Measurements from ENCODE around the gene TMEM144.

DNA sequence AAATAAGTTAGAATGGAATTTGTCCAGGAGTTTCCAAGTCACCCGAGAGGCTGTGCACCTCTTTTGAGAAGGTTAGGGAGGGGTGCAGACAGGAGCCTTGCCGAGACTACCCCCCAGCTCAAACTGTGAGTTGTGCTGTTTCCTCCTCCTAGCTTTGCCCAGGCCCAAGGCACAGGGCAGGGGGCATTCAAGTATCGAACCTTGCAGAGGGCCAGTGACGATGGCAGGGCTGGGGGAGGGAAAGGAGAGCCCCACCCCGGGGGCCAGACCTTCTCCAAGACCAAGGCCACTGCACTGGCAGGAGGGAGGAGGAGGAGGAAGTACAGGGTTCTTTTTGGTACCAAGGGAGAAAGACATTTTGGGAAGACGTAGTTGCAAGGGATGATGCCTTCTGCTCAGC, 80.6 kb downstream of the TMEM144 start:
- TF ChIP-seq TAF1 (IDR thresholded peaks at IDR 0.05; ENCODE audit: low read depth) (no peak), EZH2 (IDR thresholded peaks at IDR 0.05; ENCODE audit: borderline replicate concordance, insufficient read depth, low read length, poor library complexity, severe bottlenecking) (no peak), RAD21 (conservative IDR thresholded peaks at IDR 0.05) (no peak), POLR2AphosphoS5 (IDR thresholded peaks at IDR 0.05) (no peak)
- TF ChIP-seq, protein P1, sequence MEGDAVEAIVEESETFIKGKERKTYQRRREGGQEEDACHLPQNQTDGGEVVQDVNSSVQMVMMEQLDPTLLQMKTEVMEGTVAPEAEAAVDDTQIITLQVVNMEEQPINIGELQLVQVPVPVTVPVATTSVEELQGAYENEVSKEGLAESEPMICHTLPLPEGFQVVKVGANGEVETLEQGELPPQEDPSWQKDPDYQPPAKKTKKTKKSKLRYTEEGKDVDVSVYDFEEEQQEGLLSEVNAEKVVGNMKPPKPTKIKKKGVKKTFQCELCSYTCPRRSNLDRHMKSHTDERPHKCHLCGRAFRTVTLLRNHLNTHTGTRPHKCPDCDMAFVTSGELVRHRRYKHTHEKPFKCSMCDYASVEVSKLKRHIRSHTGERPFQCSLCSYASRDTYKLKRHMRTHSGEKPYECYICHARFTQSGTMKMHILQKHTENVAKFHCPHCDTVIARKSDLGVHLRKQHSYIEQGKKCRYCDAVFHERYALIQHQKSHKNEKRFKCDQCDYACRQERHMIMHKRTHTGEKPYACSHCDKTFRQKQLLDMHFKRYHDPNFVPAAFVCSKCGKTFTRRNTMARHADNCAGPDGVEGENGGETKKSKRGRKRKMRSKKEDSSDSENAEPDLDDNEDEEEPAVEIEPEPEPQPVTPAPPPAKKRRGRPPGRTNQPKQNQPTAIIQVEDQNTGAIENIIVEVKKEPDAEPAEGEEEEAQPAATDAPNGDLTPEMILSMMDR (IDR thresholded peaks at IDR 0.05; ENCODE audit: poor library complexity, severe bottlenecking), result no peak
- TF ChIP-seq, protein P2, sequence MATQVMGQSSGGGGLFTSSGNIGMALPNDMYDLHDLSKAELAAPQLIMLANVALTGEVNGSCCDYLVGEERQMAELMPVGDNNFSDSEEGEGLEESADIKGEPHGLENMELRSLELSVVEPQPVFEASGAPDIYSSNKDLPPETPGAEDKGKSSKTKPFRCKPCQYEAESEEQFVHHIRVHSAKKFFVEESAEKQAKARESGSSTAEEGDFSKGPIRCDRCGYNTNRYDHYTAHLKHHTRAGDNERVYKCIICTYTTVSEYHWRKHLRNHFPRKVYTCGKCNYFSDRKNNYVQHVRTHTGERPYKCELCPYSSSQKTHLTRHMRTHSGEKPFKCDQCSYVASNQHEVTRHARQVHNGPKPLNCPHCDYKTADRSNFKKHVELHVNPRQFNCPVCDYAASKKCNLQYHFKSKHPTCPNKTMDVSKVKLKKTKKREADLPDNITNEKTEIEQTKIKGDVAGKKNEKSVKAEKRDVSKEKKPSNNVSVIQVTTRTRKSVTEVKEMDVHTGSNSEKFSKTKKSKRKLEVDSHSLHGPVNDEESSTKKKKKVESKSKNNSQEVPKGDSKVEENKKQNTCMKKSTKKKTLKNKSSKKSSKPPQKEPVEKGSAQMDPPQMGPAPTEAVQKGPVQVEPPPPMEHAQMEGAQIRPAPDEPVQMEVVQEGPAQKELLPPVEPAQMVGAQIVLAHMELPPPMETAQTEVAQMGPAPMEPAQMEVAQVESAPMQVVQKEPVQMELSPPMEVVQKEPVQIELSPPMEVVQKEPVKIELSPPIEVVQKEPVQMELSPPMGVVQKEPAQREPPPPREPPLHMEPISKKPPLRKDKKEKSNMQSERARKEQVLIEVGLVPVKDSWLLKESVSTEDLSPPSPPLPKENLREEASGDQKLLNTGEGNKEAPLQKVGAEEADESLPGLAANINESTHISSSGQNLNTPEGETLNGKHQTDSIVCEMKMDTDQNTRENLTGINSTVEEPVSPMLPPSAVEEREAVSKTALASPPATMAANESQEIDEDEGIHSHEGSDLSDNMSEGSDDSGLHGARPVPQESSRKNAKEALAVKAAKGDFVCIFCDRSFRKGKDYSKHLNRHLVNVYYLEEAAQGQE (IDR thresholded peaks at IDR 0.05; ENCODE audit: borderline replicate concordance), result no peak
